H9 (cell line): ENCODE data around the gene USP22. TPM values are rescaled to one million over a fixed set of nuclear protein-coding genes. Genes with fewer than 3 reads are reported as not detected.

Experiments
- DNase-seq: peaks from one replicate; pipeline ENCODE4 v3.0.0-alpha.2; 2017
- H2AFZ ChIP-seq: one replicate; pipeline ENCODE4 v1.6.1; 2013; ENCODE audit warnings: mild to moderate bottlenecking, low read length, control low read depth, moderate library complexity
- H2AK5ac ChIP-seq: 2 replicates; pipeline ENCODE4 v1.6.1; 2013; ENCODE audit warnings: low read length, control low read depth, mixed read lengths; ENCODE audit not compliant: insufficient read length
- H2BK120ac ChIP-seq: one replicate; pipeline ENCODE4 v1.6.1; 2013; ENCODE audit warnings: low read depth, mild to moderate bottlenecking, low read length, control low read depth, inconsistent platforms; ENCODE audit not compliant: poor library complexity, severe bottlenecking
- H2BK12ac ChIP-seq: 2 replicates; pipeline ENCODE4 v1.6.1; 2013; ENCODE audit warnings: low read length, control low read depth, mixed read lengths, low read depth; ENCODE audit not compliant: insufficient read length
- H2BK15ac ChIP-seq: 2 replicates; pipeline ENCODE4 v1.6.1; 2013; ENCODE audit warnings: low read depth, low read length, control low read depth
- H2BK20ac ChIP-seq: one replicate; pipeline ENCODE4 v1.6.1; 2013; ENCODE audit warnings: low read depth, mild to moderate bottlenecking, low read length, control low read depth, inconsistent platforms; ENCODE audit not compliant: poor library complexity, severe bottlenecking
- H2BK5ac ChIP-seq: 2 replicates; pipeline ENCODE4 v1.6.1; 2013; ENCODE audit warnings: low read length, control low read depth, mixed read lengths; ENCODE audit not compliant: insufficient read length
- H3K14ac ChIP-seq: 2 replicates; pipeline ENCODE4 v1.6.1; 2013; ENCODE audit warnings: low read length, control low read depth; ENCODE audit not compliant: insufficient read depth
- H3K18ac ChIP-seq: 2 replicates; pipeline ENCODE4 v1.6.1; 2013; ENCODE audit warnings: low read depth, mild to moderate bottlenecking, mixed read lengths, low read length, control low read depth; ENCODE audit not compliant: insufficient read length
- H3K23ac ChIP-seq: 2 replicates; pipeline ENCODE4 v1.6.1; 2013; ENCODE audit warnings: low read length, control low read depth, mixed read lengths, low read depth; ENCODE audit not compliant: insufficient read length
- H3K23me2 ChIP-seq: 2 replicates; pipeline ENCODE4 v1.6.1; 2013; ENCODE audit warnings: low read depth, mild to moderate bottlenecking, mixed read lengths, low read length, control low read depth; ENCODE audit not compliant: insufficient read length, poor library complexity, severe bottlenecking
- H3K27ac ChIP-seq: 2 replicates; pipeline ENCODE4 v1.5.1; 2013; ENCODE audit warnings: low read length, control low read depth, mixed read lengths, low read depth; ENCODE audit not compliant: insufficient read length
- H3K27me3 ChIP-seq: 2 replicates; pipeline ENCODE4 v1.6.1; 2013; ENCODE audit warnings: low read length, control low read depth, inconsistent platforms; ENCODE audit not compliant: insufficient read depth
- H3K4ac ChIP-seq: 2 replicates; pipeline ENCODE4 v1.6.1; 2013; ENCODE audit warnings: low read depth, mild to moderate bottlenecking, control low read depth, inconsistent platforms, low read length, moderate library complexity
- H3K4me1 ChIP-seq: 2 replicates; pipeline ENCODE4 v1.6.1; 2013; ENCODE audit warnings: low read length, control low read depth, inconsistent platforms; ENCODE audit not compliant: insufficient read depth
- H3K4me2 ChIP-seq: 2 replicates; pipeline ENCODE4 v1.6.1; 2013; ENCODE audit warnings: low read length, control low read depth, mixed read lengths; ENCODE audit not compliant: insufficient read length, insufficient read depth
- H3K56ac ChIP-seq: 2 replicates; pipeline ENCODE4 v1.6.1; 2013; ENCODE audit warnings: low read depth, mild to moderate bottlenecking, mixed read lengths, low read length, control low read depth; ENCODE audit not compliant: insufficient read length
- H3K79me1 ChIP-seq: 2 replicates; pipeline ENCODE4 v1.6.1; 2013; ENCODE audit warnings: low read depth, mild to moderate bottlenecking, moderate library complexity, low read length, control low read depth, inconsistent platforms; ENCODE audit not compliant: insufficient read depth, poor library complexity, severe bottlenecking
- H3K79me2 ChIP-seq: 2 replicates; pipeline ENCODE4 v1.6.1; 2013; ENCODE audit warnings: low read length, control low read depth, inconsistent platforms; ENCODE audit not compliant: insufficient read depth
- H3K9ac ChIP-seq: 2 replicates; pipeline ENCODE4 v1.6.1; 2013; ENCODE audit warnings: low read length, control low read depth, mixed read lengths; ENCODE audit not compliant: insufficient read length; ENCODE audit errors: extremely low read depth
- H3K9me3 ChIP-seq: one replicate; pipeline ENCODE4 v1.6.1; 2013; ENCODE audit warnings: low read depth, low read length, inconsistent platforms; ENCODE audit not compliant: control insufficient read depth
- H3T11ph ChIP-seq: one replicate; pipeline ENCODE4 v1.6.1; 2013; ENCODE audit warnings: mild to moderate bottlenecking, low read length, control low read depth, inconsistent platforms
- H4K20me1 ChIP-seq: one replicate; pipeline ENCODE4 v1.6.1; 2013; ENCODE audit not compliant: control insufficient read depth, insufficient read length, insufficient read depth
- H4K5ac ChIP-seq: 2 replicates; pipeline ENCODE4 v1.6.1; 2013; ENCODE audit warnings: low read depth, mild to moderate bottlenecking, mixed read lengths, low read length, control low read depth; ENCODE audit not compliant: insufficient read length
- H4K8ac ChIP-seq: replicated peaks from 2 replicates; pipeline ENCODE4 v1.6.1; 2013; ENCODE audit warnings: low read length, control low read depth, mixed read lengths, low read depth; ENCODE audit not compliant: insufficient read length
- H4K91ac ChIP-seq: 2 replicates; pipeline ENCODE4 v1.6.1; 2013; ENCODE audit warnings: low read depth, mild to moderate bottlenecking, moderate library complexity, mixed read lengths, low read length, control low read depth; ENCODE audit not compliant: insufficient read length
- H3K27ac Mint-ChIP-seq, 3 experiments: 2 replicates in 2 of 3; 3 replicates in 1 of 3; pipeline ENCODE4 v1.8.0; 2020 to 2021; ENCODE audit warnings: mixed read lengths in 3 of 3, mild to moderate bottlenecking in 1 of 3, moderate library complexity in 1 of 3
- H3K27me3 Mint-ChIP-seq: 2 replicates; pipeline ENCODE4 v1.8.0; 2021; ENCODE audit warnings: low read depth, mild to moderate bottlenecking, moderate library complexity, mixed read lengths
- H3K36me3 Mint-ChIP-seq, 3 experiments: 2 replicates in 2 of 3; 3 replicates in 1 of 3; pipeline ENCODE4 v1.8.0; 2020 to 2021; ENCODE audit warnings: low read depth in 3 of 3, mixed read lengths in 3 of 3; ENCODE audit not compliant: insufficient read depth in 1 of 3
- H3K4me1 Mint-ChIP-seq, 2 experiments: 2 replicates each; pipeline ENCODE4 v1.8.0; 2020; ENCODE audit warnings: mixed read lengths in 2 of 2
- H3K4me3 Mint-ChIP-seq, 2 experiments: 2 replicates in 1 of 2; 3 replicates in 1 of 2; pipeline ENCODE4 v1.8.0; 2020 to 2021; ENCODE audit warnings: mild to moderate bottlenecking in 2 of 2, mixed read lengths in 2 of 2, moderate library complexity in 1 of 2
- H3K9me3 Mint-ChIP-seq, 2 experiments: 2 replicates in 1 of 2; 3 replicates in 1 of 2; pipeline ENCODE4 v1.8.0; 2020; ENCODE audit warnings: mild to moderate bottlenecking in 2 of 2, mixed read lengths in 2 of 2, moderate library complexity in 1 of 2
- WGBS: extraction: QIAGEN DNeasy Blood & Tissue Kit; methylation state at CpG from one replicate; pipeline ENCODE4 v1.1.7; 2013; ENCODE audit warnings: missing lambda C conversion rate, low lambda C conversion rate, mixed read lengths; ENCODE audit not compliant: insufficient read length; ENCODE audit errors: extremely low coverage; 5-methylcytosine and 5-hydroxymethylcytosine counted together
- total RNA-seq: library from RNA; stranded (reverse); gene quantifications from 2 replicates; pipeline ENCODE4 v1.2.1, GENCODE V29; 2021
- TF ChIP-seq, protein P1 (sequence below): fragments of 200-600 bp; sonication (generic); conservative IDR thresholded peaks from 3 replicates; pipeline ENCODE4 v1.8.0; 2021; ENCODE audit warnings: antibody characterized with exemption, mild to moderate bottlenecking

The USP22 gene
- total RNA-seq, 1 experiment from 2014 or later = 345 TPM

DNA sequence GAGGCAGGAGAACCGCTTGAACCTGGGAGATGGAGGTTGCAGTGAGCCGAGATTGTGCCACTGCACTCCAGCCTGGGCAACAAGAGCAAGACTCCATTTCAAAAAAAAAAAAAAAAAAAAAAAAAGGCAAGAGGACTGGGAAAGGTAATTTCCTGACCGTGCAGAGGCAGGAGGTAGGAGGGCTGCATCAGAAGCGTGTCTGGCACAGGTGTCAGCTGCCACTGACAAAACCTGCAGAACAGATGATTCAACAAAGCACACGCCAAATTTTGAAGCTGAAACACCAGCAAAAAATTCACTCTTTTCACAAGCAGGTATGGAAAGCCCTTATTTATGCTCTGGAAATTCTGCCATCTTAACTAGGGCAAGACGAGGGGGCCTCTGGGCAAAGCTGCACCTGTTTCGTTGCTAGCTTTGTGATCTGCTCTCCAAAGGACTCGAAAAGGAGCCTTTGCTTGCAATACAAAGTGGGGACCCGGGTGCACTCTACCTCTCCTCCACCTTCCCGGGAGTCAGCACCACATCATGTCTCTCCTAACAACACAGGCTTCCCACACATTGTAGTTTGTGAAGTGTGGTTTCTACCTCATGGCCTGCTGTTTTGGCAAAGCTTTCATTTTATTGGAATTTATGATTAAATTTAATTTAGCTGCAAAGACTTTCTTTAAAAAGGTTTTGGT lies 33.7 kb downstream of the USP22 start:
- Histone ChIP-seq H2BK120ac (no peak overlapping the region), H2AFZ (no peak overlapping the region), H3K23ac (no peak overlapping the region), H3K4me2 (no peak overlapping the region), H3K79me1 (no peaks in the 10 kb centered on the region), H3K27ac (no peak overlapping the region), H4K8ac (no peak overlapping the region), H2BK12ac (no peak overlapping the region), H3K18ac (no peak overlapping the region), H3K56ac (no peak overlapping the region), H2BK15ac (no peak overlapping the region), H2BK20ac (no peak overlapping the region), H2BK5ac (no peak overlapping the region), H4K5ac (no peak overlapping the region), H2AK5ac (no peak overlapping the region), H3K9ac (no peak overlapping the region), H3K14ac (no peak overlapping the region), H4K20me1 (peaks cover 2% of the 10 kb centered on the region), H3K79me2 (no peaks in the 10 kb centered on the region; the same call in 1 of the 2 replicates), H3K4ac (no peak overlapping the region), H3T11ph (no peak overlapping the region), H3K27me3 (no peaks in the 10 kb centered on the region), H3K23me2 (no peaks in the 10 kb centered on the region), H4K91ac (no peak overlapping the region), H3K4me1 (no peaks in the 10 kb centered on the region), H3K9me3 (no peaks in the 10 kb centered on the region)
- H3K9me3 Mint-ChIP-seq = no peaks in the 10 kb centered on the region; a peak in 1 of 5 replicates
- H3K27ac Mint-ChIP-seq = peak overlapping the region in 1 of 3 experiments; percentile 77; a peak in 2 of 7 replicates
- WGBS = no CpG with 5 or more reads among the region's 10 CpGs
- TF ChIP-seq, protein P1, sequence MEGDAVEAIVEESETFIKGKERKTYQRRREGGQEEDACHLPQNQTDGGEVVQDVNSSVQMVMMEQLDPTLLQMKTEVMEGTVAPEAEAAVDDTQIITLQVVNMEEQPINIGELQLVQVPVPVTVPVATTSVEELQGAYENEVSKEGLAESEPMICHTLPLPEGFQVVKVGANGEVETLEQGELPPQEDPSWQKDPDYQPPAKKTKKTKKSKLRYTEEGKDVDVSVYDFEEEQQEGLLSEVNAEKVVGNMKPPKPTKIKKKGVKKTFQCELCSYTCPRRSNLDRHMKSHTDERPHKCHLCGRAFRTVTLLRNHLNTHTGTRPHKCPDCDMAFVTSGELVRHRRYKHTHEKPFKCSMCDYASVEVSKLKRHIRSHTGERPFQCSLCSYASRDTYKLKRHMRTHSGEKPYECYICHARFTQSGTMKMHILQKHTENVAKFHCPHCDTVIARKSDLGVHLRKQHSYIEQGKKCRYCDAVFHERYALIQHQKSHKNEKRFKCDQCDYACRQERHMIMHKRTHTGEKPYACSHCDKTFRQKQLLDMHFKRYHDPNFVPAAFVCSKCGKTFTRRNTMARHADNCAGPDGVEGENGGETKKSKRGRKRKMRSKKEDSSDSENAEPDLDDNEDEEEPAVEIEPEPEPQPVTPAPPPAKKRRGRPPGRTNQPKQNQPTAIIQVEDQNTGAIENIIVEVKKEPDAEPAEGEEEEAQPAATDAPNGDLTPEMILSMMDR = no peak
- H3K4me1 Mint-ChIP-seq = no peaks in the 10 kb centered on the region
- no peaks in the 10 kb centered on the region for H3K27me3 Mint-ChIP-seq
- H3K4me3 Mint-ChIP-seq = no peak overlapping the region
- no peak for DNase-seq
- H3K36me3 Mint-ChIP-seq = peaks cover 77 to 100% (median 97%) of the 10 kb centered on the region in 3 experiments
